HG03457 (cell line): ENCODE data around the gene ARFGEF3.

Source experiments
- ATAC-seq: cut with Tn5 transposase; IDR thresholded peaks from one replicate; pipeline ENCODE4 v1.9.1; 2021; ENCODE audit warnings: moderate number of reproducible peaks; ENCODE audit not compliant: unreplicated experiment

Gene ARFGEF3

DNA sequence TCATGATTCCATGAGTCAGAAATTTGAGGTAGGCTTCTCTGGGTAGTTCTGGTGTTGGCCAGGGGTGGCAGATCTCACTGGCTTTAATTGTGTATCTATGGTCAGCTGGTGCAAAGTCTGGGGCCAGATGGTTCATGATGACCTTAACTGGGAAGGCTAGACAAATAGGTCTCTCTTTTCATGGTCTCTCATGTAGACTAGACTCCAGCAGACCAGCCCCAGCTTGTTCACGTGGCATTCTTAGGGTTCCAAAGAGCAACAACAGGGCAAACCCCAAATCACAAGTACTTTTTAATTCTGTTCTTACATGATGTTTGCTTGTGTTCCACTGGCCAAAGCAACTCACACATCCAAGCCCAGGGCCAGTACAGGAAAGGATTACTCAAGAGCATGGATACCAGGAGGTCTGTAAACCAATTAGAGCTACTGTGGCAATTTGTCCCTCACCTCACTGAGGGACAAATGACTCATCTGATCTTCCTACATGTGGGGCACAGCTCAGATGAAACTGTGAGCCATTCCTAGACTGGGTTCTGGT lies 136.1 kb downstream of the ARFGEF3 start:
- no peak for ATAC-seq

GRCh38 chr6:138300469-138300868 lies 138.7 kb downstream of the ARFGEF3 start:
- ATAC-seq = no peak

DNA sequence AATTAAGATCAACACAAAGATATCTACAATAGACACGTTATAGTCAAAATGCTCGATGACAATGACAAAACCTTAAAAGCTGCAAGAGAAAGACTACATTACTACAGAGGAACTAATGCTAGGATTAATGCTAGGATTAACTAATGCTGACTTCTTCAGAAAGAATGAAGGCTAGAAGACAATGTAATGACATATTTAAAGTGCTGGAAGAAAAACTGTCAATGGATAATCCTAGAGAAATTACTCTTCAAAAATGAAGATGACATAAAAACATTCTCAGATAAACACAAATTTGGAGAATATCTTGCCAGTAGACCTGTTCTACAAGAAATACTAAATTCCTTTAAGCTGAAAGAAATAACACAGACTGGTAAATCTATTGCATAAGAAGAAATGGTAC lies 140.8 kb downstream of the ARFGEF3 start:
- no peak for ATAC-seq

DNA sequence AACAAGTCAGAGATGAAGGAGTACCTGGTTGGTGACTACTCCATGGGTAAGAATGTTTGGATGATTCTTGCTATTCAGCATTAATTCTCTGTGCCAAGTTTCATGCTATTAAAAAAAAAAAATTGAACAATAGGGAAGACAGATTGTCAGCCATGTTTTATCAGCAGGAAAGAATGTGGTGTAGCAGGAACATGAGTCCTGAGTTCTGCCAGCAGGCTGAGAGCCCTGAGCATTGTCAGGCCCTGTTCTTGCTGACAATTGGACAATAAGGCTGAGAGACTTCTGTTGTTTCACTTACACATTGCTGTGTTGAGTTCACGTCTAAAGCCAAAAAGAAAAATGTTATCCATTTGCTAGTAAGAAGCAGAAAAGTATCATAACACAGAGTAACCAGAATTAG lies 145.6 kb downstream of the ARFGEF3 start:
- no peak for ATAC-seq

- ATAC-seq = no peak
Measured at GRCh38 chr6:138307816-138308730, 146.3 kb downstream of the ARFGEF3 start.

- no peak for ATAC-seq
Measured at GRCh38 chr6:138308731-138309110, 147.0 kb downstream of the ARFGEF3 start.

DNA sequence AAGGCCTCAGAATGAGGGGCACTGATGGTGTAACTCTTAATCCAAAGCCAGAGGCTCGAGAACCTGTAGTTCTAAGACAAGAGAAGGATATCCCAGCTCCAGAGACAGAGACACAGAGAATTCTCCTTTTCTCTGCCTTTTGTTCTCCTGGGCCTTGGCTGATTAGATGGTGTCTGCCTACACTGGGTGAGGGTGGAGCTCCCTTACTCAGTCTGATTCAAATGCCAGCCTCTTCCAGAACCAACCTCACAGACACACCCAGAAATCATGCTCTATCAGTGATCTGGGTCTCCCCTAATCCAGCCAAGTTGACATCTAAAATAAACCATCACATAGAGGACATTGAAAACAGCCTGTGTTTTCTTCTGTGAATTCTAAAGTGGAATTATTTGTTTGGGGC lies 148.0 kb downstream of the ARFGEF3 start:
- no peak for ATAC-seq

DNA sequence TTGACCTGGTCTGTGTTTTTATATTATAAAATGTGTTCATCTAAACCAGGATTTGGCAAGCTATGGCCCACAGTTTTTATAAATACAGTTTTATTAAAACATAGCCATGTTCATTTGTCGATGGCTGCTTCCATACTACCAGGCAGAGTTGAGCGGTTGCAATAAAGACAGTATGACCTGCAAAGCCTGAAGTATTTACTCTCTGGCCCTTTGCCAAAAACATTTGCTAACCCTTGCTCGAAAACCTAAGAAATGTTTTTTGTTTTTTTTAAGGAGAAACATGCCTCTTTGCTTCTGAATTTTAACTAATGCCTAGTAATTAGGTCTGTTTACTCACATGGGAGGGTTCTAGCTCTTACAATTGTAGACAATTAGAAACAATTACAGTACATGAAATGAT lies 148.6 kb downstream of the ARFGEF3 start:
- ATAC-seq = no peak

GRCh38 chr6:138310821-138311220 lies 149.1 kb downstream of the ARFGEF3 start:
- ATAC-seq = no peak

DNA sequence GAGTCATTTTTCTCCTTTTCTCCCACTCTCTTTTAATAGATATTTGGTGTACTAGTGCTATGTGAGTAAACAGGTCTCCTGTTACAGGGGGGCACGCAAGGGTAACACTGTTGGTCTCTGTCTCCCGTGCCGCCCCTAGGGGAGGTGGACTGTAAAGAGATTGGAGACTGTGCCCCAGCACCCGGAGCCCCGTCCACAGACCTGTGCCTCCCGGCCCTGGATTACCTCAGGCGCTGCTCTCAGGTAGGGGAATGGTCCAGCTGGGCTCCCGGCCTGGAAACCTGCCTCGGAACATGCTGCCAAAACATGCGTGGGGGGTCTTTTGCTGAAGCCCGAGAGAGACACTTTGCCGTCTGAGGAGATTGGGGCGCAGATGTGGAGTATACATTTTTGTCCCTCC lies 149.5 kb downstream of the ARFGEF3 start:
- no peak for ATAC-seq

DNA sequence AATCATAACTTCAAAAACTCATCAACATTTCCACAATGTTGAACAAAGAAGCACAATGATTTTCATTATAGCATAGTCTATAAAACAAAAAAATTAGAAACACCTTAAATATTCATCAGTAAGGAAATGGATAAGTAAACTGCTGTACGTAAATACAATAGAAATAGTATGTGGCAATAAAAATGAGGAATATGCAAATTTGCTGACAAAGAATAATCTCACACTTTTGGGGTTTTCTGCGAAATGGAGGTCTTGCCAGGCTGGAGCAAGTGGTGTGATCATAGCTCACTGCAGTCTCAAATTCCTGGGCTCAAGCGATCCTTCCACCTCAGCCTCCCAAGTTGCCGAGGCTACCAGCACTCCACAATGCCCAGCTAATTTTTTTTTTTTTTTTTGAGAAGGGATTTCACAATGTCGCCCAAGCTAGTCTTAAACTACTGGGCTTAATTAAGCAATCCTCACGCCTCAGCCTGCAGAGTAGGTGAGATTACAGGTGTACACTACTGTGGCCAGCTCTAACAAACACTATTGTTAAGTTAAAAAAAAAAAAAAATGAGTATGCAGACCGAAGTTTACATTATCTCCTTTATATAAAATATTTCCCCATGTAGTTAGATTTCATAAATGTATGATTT lies 157.1 kb downstream of the ARFGEF3 start:
- ATAC-seq = no peak

DNA sequence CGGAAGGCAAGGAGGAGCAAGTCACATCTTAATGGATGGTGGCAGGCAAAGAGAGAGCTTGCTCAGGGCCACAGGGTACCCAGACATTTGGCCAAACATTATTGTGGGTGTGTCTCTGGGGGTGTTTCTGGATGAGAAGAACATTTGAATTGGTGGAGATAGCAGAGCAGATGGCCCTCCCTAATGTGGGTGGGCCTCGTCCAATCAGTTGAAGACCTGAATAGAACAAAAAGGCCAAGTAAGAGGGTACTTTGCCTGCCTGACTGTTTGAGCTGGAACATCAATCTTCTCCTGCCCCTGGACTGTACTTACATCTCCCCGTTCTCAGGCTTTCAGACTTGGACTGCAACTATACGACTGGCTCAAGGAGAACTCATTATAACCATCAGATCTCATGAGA lies 160.2 kb downstream of the ARFGEF3 start:
- no peak for ATAC-seq

GRCh38 chr6:138323821-138324220 lies 162.1 kb downstream of the ARFGEF3 start:
- ATAC-seq = no peak

GRCh38 chr6:138328210-138328609 lies 166.5 kb downstream of the ARFGEF3 start:
- ATAC-seq = no peak

DNA sequence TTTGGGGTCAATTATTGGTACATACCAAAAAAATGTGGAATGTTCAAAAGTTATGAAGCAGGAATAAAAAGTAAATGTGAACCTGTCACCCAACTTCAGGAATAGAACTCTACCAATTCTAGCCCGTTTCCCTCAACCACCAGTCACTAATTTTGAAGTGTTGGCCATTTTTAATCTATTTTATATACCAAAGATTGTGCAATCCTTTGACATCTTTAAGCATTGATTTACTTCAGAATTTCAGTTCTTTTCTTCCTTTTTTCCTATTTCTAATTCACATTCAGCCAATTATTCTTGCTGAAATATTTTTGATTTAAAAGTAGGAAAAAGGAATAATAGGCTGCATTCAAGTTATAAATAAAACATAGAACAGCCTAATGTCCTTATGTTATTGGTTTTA lies 169.0 kb downstream of the ARFGEF3 start:
- no peak for ATAC-seq

GRCh38 chr6:138331444-138331843 lies 169.7 kb downstream of the ARFGEF3 start:
- no peak for ATAC-seq

DNA sequence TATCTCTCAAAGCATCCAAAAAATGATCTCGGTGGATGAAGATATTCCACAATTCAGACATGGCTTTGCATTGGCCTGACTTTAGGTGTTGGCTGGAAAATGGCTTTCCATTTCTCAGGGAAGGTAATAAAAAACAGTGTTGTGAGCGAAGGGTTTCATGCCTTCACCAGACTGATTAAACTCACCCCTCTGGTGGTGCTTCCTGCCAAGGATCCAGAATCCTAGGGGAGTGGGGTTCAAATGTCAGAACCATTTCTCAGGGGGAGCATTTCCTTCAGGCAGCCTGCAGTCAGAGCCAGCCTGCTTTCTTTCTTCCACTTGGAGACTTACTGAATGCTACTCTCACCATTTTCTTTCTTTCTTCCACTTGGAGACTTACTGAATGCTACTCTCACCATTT lies 170.2 kb downstream of the ARFGEF3 start:
- ATAC-seq = no peak

GRCh38 chr6:138334000-138334399 lies 172.3 kb downstream of the ARFGEF3 start:
- ATAC-seq = no peak

- no peak for ATAC-seq
Measured at GRCh38 chr6:138334963-138335362, 173.2 kb downstream of the ARFGEF3 start.

DNA sequence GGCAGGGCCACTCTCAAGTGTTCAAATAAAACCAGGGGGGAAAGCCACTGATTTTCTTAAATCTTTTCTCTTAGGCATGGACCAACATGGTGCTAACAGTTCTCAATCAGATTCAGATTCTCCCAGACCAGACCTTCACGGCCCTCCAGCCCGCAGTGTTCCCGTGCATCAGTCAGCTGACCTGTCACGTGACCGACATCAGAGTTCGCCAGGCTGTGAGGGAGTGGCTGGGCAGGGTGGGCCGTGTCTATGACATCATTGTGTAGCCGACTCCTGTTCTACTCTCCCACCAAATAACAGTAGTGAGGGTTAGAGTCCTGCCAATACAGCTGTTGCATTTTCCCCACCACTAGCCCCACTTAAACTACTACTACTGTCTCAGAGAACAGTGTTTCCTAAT lies 174.5 kb downstream of the ARFGEF3 start:
- no peak for ATAC-seq

DNA sequence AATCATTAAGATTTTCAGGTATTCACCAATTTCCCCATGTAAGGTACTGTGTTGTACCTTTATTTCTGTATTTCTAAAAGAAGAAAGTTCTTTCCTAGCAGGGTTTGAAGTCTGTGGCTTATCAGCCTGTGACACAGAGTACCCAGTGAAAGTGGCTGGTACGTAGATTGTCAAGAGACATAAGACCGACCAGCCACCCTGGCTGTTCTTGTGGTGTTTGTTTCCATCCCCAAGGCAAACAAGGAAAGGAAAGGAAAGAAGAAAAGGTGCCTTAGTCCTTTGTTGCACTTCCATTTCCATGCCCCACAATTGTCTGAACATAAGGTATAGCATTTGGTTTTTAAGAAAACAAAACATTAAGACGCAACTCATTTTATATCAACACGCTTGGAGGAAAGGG lies 175.3 kb downstream of the ARFGEF3 start:
- ATAC-seq = no peak

DNA sequence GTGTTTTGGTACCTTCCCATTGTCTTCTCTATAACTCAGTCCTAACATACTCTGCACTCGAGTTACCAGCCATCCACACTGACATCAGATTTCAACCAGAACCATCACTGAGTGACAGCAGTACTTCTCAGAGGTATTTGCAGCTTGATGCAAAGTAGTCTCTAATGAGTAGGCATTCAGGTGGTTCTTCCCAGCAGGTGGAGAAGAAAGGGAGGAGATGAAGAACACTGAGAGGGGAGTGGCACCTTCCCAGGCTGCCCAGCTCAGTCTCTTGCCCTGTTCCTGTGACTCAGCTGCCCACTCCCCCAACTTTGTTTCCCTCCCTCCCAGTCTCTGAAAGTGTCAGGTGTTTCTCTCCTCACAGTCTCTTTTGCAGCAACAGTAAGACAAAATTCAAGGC lies 177.3 kb downstream of the ARFGEF3 start:
- no peak for ATAC-seq
